Measurements from ENCODE around the gene FBN3. TPM values are rescaled to one million over a fixed set of nuclear protein-coding genes. Genes with fewer than 3 reads are reported as not detected.

FBN3 gene
- total and polyA plus RNA-seq, 11 donors: 0.32 TPM; not detected in 10

GRCh38 chr19:8120636-8121480 is 28.5 kb downstream of the FBN3 start:
- H3K4me3 ChIP-seq: no peak overlapping the region
- no peaks in the 10 kb centered on the region for H3K27me3 ChIP-seq
- H3K9me3 ChIP-seq: no peaks in the 10 kb centered on the region
- H3K27ac ChIP-seq: no peak overlapping the region
- no peaks in the 10 kb centered on the region for H3K4me1 ChIP-seq
- TF ChIP-seq POLR2A (IDR thresholded peaks at IDR 0.05): no peak
- 71 to 85% (median 77%) methylated on average over 26 of the region's 26 CpGs for WGBS, 4 donors
- ATAC-seq (no peak), DNase-seq (no peak)
- H3K36me3 ChIP-seq: no peaks in the 10 kb centered on the region
- intact Hi-C loops (cut with DNase I): no loop called here

GRCh38 chr19:8117991-8118390 is 31.4 kb downstream of the FBN3 start:
- DNase-seq: no peak
- peak in 1 of 4 donors; percentile 16 for ATAC-seq
- 94 to 96% (median 94%) methylated on average over 2 of the region's 2 CpGs for WGBS, 4 donors
- no peaks in the 10 kb centered on the region for H3K9me3 ChIP-seq
- intact Hi-C loops (cut with DNase I): no loop called here
- TF ChIP-seq POLR2A (IDR thresholded peaks at IDR 0.05) (no peak), CTCF (IDR thresholded peaks at IDR 0.05) (no peak)
- no peaks in the 10 kb centered on the region for H3K36me3 ChIP-seq
- no peak overlapping the region for H3K4me3 ChIP-seq
- no peak overlapping the region for H3K27ac ChIP-seq
- H3K4me1 ChIP-seq: no peaks in the 10 kb centered on the region
- H3K27me3 ChIP-seq: no peaks in the 10 kb centered on the region

GRCh38 chr19:8116437-8117293 is 32.7 kb downstream of the FBN3 start:
- no peak for DNase-seq
- no peak overlapping the region for H3K27ac ChIP-seq
- H3K9me3 ChIP-seq: no peaks in the 10 kb centered on the region
- H3K36me3 ChIP-seq: no peaks in the 10 kb centered on the region
- WGBS, 4 donors: 77 to 85% (median 83%) methylated on average over 8 to 23 of the region's 23 CpGs
- H3K27me3 ChIP-seq: no peaks in the 10 kb centered on the region
- TF ChIP-seq CTCF (IDR thresholded peaks at IDR 0.05) (no peak), POLR2A (IDR thresholded peaks at IDR 0.05) (no peak)
- no peaks in the 10 kb centered on the region for H3K4me1 ChIP-seq
- intact Hi-C loops (cut with DNase I): no loop called here
- H3K4me3 ChIP-seq: no peak overlapping the region
- ATAC-seq: no peak

- intact Hi-C loops (cut with DNase I): no loop called here
- H3K27me3 ChIP-seq: no peaks in the 10 kb centered on the region
- no peaks in the 10 kb centered on the region for H3K9me3 ChIP-seq
Measured at GRCh38 chr19:8115805-8116396, 33.5 kb downstream of the FBN3 start.

More at GRCh38 chr19:8115805-8116396, 33.5 kb downstream of the FBN3 start:
- no peak for TF ChIP-seq CTCF (IDR thresholded peaks at IDR 0.05)
- no peak for TF ChIP-seq POLR2A (IDR thresholded peaks at IDR 0.05)
- ATAC-seq: no peak
- DNase-seq: no peak
- H3K27ac ChIP-seq: no peak overlapping the region
- no peaks in the 10 kb centered on the region for H3K4me1 ChIP-seq
- H3K4me3 ChIP-seq: no peak overlapping the region
- WGBS, 4 donors: 79 to 84% (median 82%) methylated on average over 6 of the region's 6 CpGs
- no peaks in the 10 kb centered on the region for H3K36me3 ChIP-seq

All from heart left ventricle (tissue), 16 donors.